HL-60 (cell line): ENCODE measurements around the gene CAMSAP1.
"Not testable (repeated sequence)": the region's sequence is repeated elsewhere in the genome, so short reads cannot be mapped to it uniquely, and the experiment has no call there.

ENCODE experiments used
- DNase-seq, 2 experiments: peaks; one replicate each; pipeline ENCODE4 v3.0.0-alpha.2; 2010 to 2020; ENCODE audit warnings: low read depth in 1 of 2, low spot score in 1 of 2
- H3K27ac ChIP-seq: fragments of 250-450 bp; sonication (Bioruptor Pico); replicated peaks from 2 replicates; pipeline ENCODE4 v1.5.1; 2020; ENCODE audit warnings: mild to moderate bottlenecking, moderate library complexity
- H3K27me3 ChIP-seq: fragments of 250-450 bp; sonication (Bioruptor Pico); 2 replicates; pipeline ENCODE4 v1.5.1; 2021; ENCODE audit warnings: mild to moderate bottlenecking, moderate library complexity; ENCODE audit not compliant: insufficient read depth, poor library complexity, severe bottlenecking
- H3K4me3 ChIP-seq: replicated peaks from 2 replicates; pipeline ENCODE4 v1.5.1; 2011; ENCODE audit warnings: mild to moderate bottlenecking, control low read depth, low read length; ENCODE audit not compliant: insufficient read depth
- CTCF ChIP-seq: IDR thresholded peaks from one replicate; pipeline ENCODE4 v1.5.1; 2011; ENCODE audit warnings: low read length, control low read depth, inconsistent platforms; ENCODE audit not compliant: insufficient read depth
- GABPA ChIP-seq: IDR thresholded peaks from 2 replicates; pipeline ENCODE4 v1.6.1; 2012; ENCODE audit warnings: low read depth
- POLR2AphosphoS5 ChIP-seq: IDR thresholded peaks from 2 replicates; pipeline ENCODE4 v1.6.1; 2012; ENCODE audit warnings: low read depth
- REST ChIP-seq: IDR thresholded peaks from 2 replicates; pipeline ENCODE4 v1.6.1; 2012; ENCODE audit warnings: low read depth; ENCODE audit not compliant: insufficient replicate concordance
- SPI1 ChIP-seq: IDR thresholded peaks from 2 replicates; pipeline ENCODE4 v1.6.1; 2012; ENCODE audit warnings: low read depth, mild to moderate bottlenecking, borderline replicate concordance

CAMSAP1 gene

DNA sequence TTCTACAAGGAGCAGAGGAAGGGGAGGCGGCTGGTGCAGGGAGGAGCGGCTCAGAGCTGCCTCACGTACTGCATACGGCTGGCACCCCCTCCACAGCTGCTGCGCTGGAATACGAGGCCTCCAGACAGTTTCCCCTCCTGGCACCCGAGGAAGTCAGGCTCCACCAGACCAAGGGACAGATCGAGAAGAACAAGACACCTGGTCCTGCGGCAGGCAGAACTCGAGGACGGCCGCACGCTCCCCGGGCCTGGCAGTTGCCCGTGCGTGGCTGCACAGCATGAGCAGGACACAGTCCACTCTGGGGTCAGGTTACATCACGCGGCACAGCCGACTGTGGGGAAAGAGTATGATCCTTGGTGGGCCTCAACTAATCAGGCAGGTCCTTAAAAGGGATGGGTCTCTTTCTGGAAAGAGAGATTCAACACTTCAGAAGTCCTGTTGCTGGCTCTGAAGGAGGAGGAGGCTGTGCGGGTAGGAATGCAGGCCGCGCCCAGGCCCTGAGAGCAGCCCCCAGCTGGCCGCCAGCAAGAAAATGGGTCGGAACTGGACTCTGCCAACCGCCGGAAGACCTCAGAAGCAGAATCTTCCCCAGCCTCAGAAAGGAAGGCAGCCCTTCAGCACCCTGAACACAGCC, 42.3 kb upstream of the CAMSAP1 start:
- DNase-seq = no peak
- TF ChIP-seq CTCF (no peak), POLR2AphosphoS5 (no peak), REST (no peak), GABPA (no peak), SPI1 (no peak)
- H3K4me3 ChIP-seq = no peak overlapping the region
- H3K27me3 ChIP-seq = no peaks in the 10 kb centered on the region
- H3K27ac ChIP-seq = no peak overlapping the region

DNA sequence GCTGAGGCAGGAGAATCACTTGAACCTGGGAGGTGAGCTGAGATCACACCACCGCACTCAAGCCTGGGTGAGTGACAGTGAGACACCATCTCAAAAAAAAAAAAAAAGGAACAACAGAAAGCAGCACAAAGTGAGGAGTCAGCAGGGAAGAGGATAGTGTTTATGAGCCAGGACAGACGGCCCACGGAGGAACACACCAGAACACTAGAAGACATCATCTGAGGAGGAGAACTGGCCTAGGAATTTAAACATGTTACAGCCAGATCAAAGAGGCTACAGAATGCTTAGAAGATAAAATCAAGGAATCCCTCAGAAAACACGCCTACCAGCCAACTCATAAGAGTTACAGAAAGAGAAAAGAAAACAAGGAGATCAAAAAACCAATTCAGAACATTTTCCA, 41.6 kb upstream of the CAMSAP1 start:
- TF ChIP-seq GABPA (no peak), CTCF (no peak), REST (no peak), SPI1 (no peak), POLR2AphosphoS5 (no peak)
- H3K27me3 ChIP-seq = no peaks in the 10 kb centered on the region
- no peak for DNase-seq
- no peak overlapping the region for H3K4me3 ChIP-seq
- H3K27ac ChIP-seq = no peak overlapping the region

DNA sequence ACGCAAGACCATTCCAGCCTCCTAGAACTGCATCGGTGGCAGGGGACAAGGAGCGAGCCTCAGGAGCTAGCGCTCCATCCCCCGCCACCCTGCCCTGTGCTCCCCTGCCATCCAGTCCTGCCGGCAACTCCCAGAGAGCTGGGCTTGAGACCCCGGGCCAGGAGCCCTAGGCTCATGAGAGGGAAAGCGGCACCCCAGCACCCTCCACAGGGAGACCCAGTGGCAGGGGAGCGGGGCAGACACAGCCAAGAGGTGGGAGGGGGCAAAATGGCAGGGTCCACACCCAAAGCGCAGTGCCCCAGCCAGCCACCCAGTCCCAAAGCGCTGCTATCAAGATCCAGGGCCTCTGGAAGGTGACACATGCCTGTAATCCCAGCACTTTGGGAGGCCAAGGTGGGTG, 41.1 kb upstream of the CAMSAP1 start:
- DNase-seq = no peak
- H3K4me3 ChIP-seq = no peak overlapping the region
- no peak for TF ChIP-seq GABPA
- no peak for TF ChIP-seq CTCF
- no peaks in the 10 kb centered on the region for H3K27me3 ChIP-seq
- no peak overlapping the region for H3K27ac ChIP-seq

DNA sequence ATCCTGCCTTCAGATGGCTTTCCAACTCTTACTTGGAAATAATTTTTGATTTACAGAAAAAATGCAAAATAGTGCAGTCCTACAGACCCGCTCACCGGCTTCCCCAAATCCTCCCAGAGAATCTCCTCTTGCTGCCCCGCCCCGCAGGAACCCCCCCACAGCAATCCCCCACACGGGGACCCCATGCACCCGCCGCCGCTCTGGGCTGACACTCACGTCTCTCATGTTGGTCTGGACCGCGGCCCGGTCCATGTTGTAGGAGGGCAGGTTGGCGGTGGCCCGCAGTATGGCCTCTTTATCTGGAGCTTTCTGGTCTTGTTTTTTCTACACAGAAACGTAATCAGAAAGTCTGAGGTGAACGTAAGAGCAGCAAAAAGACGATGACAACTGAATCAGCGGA, 40.2 kb upstream of the CAMSAP1 start:
- TF ChIP-seq CTCF = no peak
- TF ChIP-seq REST = no peak
- TF ChIP-seq GABPA = no peak
- TF ChIP-seq POLR2AphosphoS5 = no peak
- TF ChIP-seq SPI1 = no peak
- Histone ChIP-seq H3K4me3 (no peak overlapping the region), H3K27me3 (no peaks in the 10 kb centered on the region), H3K27ac (no peak overlapping the region)
- DNase-seq = no peak

GRCh38 chr9:135947105-135947504, 39.8 kb upstream of the CAMSAP1 start:
- not testable (repeated sequence) for H3K27me3 ChIP-seq, H3K27ac ChIP-seq, H3K4me3 ChIP-seq, DNase-seq
